Psoas muscle (tissue), 8 donors: ENCODE measurements around the gene ATP9A. TPM values are rescaled to one million over a fixed set of nuclear protein-coding genes. Genes with fewer than 3 reads are reported as not detected.
"Not testable (repeated sequence)": the region's sequence is repeated elsewhere in the genome, so short reads cannot be mapped to it uniquely, and the experiment has no call there.

Experiments
- ATAC-seq, 4 donors: fragments of 200-7000 bp; cut with Tn5 transposase; one replicate each; pipeline ENCODE4 v1.9.1; 2020; ENCODE audit warnings: moderate library complexity in 3 of 4, mild to moderate bottlenecking in 2 of 4
- DNase-seq, 2 donors: peaks; one replicate each; pipeline ENCODE4 v3.0.0-alpha.2; 2020
- H3K27ac ChIP-seq: fragments of 200-600 bp; one replicate; pipeline ENCODE4 v1.8.0; 2022
- H3K27me3 ChIP-seq, 3 donors: fragments of 200-600 bp in 1 of 3; one replicate each; pipeline versions ENCODE4 v1.6.1 to v1.8.0; 2013 to 2022; ENCODE audit warnings: low read length in 2 of 3, mild to moderate bottlenecking in 2 of 3, moderate library complexity in 1 of 3; ENCODE audit not compliant: insufficient read depth in 3 of 3
- H3K36me3 ChIP-seq, 2 donors: fragments of 200-600 bp in 1 of 2; one replicate each; pipeline versions ENCODE4 v1.6.1 to v1.8.0; 2013 to 2022; ENCODE audit warnings: low read depth in 1 of 2, mild to moderate bottlenecking in 1 of 2, moderate library complexity in 1 of 2; ENCODE audit not compliant: insufficient read depth in 1 of 2
- H3K4me1 ChIP-seq: fragments of 200-600 bp; one replicate; pipeline ENCODE4 v1.8.0; 2022
- H3K4me3 ChIP-seq: fragments of 200-600 bp; one replicate; pipeline ENCODE4 v1.8.0; 2022; ENCODE audit warnings: mild to moderate bottlenecking
- H3K9me3 ChIP-seq: fragments of 200-600 bp; one replicate; pipeline ENCODE4 v1.8.0; 2022
- WGBS, 3 donors: extraction: QIAGEN DNeasy Blood & Tissue Kit; methylation state at CpG; one replicate each; pipeline versions ENCODE4 v1.1.6 to v1.1.7; 2013; 5-methylcytosine and 5-hydroxymethylcytosine counted together
- intact Hi-C, 2 donors: fragments of 100-400 bp; cut with DNase I; formaldehyde crosslinking; loops; one replicate each; pipeline versions ENCODE4 v1.11.0 to v1.14.2; 2022
- polyA plus RNA-seq, 3 donors: library from polyadenylated mRNA; stranded (reverse); fragments of 200-250 nt; gene quantifications; one replicate each; pipeline ENCODE4 v1.2.3, GENCODE V29; 2013
- total RNA-seq, 4 donors: library from RNA; stranded (reverse); fragmentation: NEBNext Ultra II Directional in 2 of 4; extraction: Animal tissue kit (Norgen Biotek cat#: 25700) in 2 of 4; gene quantifications; one replicate each; pipeline versions ENCODE4 v1.2.1 to v1.2.4, GENCODE V29; 2021 to 2023
- TF ChIP-seq, protein P1 (sequence below): fragments of 200-600 bp; IDR thresholded peaks from one replicate; pipeline ENCODE4 v1.8.0; 2022; ENCODE audit warnings: antibody characterized with exemption
- donor health status: healthy with polysubstance abuse.
- donor health status: DM: no; HTN: no; CAD: no; lungs with moderate emphysema.
- donor health status: Bipolar disorder and iron deficiency.
- donor health status: healthy.
- donor health status: DM: yes; HTN: yes; CAD: no.
- donor health status: DM: no; HTN: no; CAD: no.
- donor health status: DM: no; HTN: no; CAD: no.
- donor health status: DM: yes; HTN: yes; CAD: no.

ATP9A gene
- total and polyA plus RNA-seq, 7 donors = 1.8 to 42.3 (median 17.2) TPM

- no peak for ATAC-seq
- WGBS, 3 donors = 85 to 97% (median 96%) methylated on average over 5 of the region's 5 CpGs
- H3K27me3 ChIP-seq = no peaks in the 10 kb centered on the region
Observed at GRCh38 chr20:51727872-51728271, 40.3 kb downstream of the ATP9A start.

GRCh38 chr20:51725584-51726176 is 42.5 kb downstream of the ATP9A start:
- intact Hi-C loops = no loop called here
- Histone ChIP-seq H3K27ac (no peak overlapping the region), H3K4me1 (no peaks in the 10 kb centered on the region), H3K4me3 (no peak overlapping the region), H3K36me3 (peaks cover 0 to 4% of the 10 kb centered on the region in 2 donors), H3K27me3 (no peaks in the 10 kb centered on the region), H3K9me3 (no peaks in the 10 kb centered on the region)
- no peak for DNase-seq
- TF ChIP-seq, protein P1, sequence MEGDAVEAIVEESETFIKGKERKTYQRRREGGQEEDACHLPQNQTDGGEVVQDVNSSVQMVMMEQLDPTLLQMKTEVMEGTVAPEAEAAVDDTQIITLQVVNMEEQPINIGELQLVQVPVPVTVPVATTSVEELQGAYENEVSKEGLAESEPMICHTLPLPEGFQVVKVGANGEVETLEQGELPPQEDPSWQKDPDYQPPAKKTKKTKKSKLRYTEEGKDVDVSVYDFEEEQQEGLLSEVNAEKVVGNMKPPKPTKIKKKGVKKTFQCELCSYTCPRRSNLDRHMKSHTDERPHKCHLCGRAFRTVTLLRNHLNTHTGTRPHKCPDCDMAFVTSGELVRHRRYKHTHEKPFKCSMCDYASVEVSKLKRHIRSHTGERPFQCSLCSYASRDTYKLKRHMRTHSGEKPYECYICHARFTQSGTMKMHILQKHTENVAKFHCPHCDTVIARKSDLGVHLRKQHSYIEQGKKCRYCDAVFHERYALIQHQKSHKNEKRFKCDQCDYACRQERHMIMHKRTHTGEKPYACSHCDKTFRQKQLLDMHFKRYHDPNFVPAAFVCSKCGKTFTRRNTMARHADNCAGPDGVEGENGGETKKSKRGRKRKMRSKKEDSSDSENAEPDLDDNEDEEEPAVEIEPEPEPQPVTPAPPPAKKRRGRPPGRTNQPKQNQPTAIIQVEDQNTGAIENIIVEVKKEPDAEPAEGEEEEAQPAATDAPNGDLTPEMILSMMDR = no peak
- WGBS, 3 donors = 94 to 95% (median 95%) methylated on average over 13 of the region's 13 CpGs
- ATAC-seq = no peak

More at GRCh38 chr20:51727872-51728271, 40.3 kb downstream of the ATP9A start:
- Histone ChIP-seq H3K4me1 (peaks cover 10% of the 10 kb centered on the region), H3K27ac (no peak overlapping the region), H3K4me3 (no peak overlapping the region), H3K36me3 (peaks cover 0 to 4% of the 10 kb centered on the region in 2 donors), H3K9me3 (no peaks in the 10 kb centered on the region)
- DNase-seq = no peak
- TF ChIP-seq, protein P1 = no peak
- intact Hi-C loops = no loop called here

DNA sequence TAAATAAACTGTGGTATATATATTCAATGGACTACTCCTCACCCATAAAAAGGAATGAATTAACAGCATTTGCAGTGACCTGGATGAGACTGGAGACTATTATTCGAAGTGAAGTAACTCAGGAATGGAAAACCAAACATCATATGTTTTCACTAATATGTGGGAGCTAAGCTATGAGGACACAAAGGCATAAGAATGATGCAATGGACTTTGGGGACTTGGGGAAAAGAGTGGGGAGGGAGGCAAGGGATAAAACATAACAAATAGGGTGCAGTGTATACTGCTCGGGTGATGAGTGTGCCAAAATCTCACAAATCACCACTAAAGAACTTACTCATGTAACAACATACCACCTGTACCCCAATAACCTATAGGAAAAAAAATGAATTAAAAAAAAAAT is 45.2 kb downstream of the ATP9A start:
- H3K9me3 ChIP-seq, H3K4me1 ChIP-seq, DNase-seq, H3K36me3 ChIP-seq, H3K27me3 ChIP-seq, H3K27ac ChIP-seq, intact Hi-C loops, H3K4me3 ChIP-seq, ATAC-seq: not testable (repeated sequence)
- WGBS, 3 donors = 89 to 92% (median 90%) methylated on average over 2 of the region's 2 CpGs

GRCh38 chr20:51722246-51722645 is 45.9 kb downstream of the ATP9A start:
- H3K9me3 ChIP-seq, intact Hi-C loops, H3K4me1 ChIP-seq, H3K27me3 ChIP-seq, H3K27ac ChIP-seq, H3K36me3 ChIP-seq, H3K4me3 ChIP-seq, ATAC-seq, DNase-seq: not testable (repeated sequence)
- WGBS, 3 donors = 90 to 93% (median 92%) methylated on average over 4 of the region's 4 CpGs

DNA sequence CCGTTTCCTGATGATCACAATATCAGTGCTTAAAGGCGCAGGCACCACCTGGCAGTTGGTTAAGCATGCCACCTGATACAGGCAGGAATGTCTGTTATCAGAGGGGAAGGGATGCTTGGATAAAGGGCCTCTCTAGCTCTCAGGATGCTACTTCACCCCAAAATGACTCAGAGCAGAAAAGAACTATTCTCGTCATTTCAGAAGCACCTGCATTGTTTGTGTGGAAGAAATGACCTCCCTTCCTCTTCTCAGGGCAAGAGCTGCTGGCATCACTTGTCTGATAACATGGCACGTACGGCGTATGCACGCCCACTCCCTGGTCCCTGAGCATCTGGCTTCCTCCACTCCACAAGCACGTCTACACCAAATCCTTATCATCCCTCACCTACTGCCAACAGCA is 47.3 kb downstream of the ATP9A start:
- intact Hi-C loops = no loop called here
- Histone ChIP-seq H3K27ac (no peak overlapping the region), H3K9me3 (no peaks in the 10 kb centered on the region), H3K36me3 (peaks cover 0 to 4% of the 10 kb centered on the region in 2 donors), H3K27me3 (no peaks in the 10 kb centered on the region), H3K4me1 (no peaks in the 10 kb centered on the region), H3K4me3 (no peak overlapping the region)
- TF ChIP-seq, protein P1 = no peak
- ATAC-seq (no peak), DNase-seq (no peak)
- WGBS, 3 donors = 86 to 95% (median 90%) methylated on average over 8 of the region's 8 CpGs

DNA sequence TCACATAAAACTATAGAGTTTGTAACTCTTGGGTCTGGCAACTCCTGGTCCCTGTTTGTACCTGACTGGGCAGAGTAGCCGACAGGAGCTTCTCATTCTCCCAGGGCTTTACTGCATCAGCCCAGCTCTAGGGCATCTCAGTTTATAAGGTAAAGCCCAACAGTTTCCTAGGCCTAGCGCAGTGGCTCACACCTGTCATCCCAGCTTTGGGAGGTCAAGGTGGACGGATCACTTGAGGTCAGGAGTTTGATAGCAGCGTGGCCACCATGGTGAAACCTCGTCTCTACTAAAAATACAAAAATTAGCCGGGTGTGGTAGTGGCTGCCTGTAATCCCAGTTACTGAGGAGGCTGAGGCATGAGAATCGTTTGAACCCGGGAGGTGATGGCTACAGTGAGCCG is 47.8 kb downstream of the ATP9A start:
- no peak overlapping the region for H3K4me3 ChIP-seq
- H3K27me3 ChIP-seq = no peaks in the 10 kb centered on the region
- H3K4me1 ChIP-seq = no peaks in the 10 kb centered on the region
- ATAC-seq = no peak
- TF ChIP-seq, protein P1 = no peak
- no peak overlapping the region for H3K27ac ChIP-seq
- H3K36me3 ChIP-seq = peaks cover 0 to 4% of the 10 kb centered on the region in 2 donors
- intact Hi-C loops = no loop called here
- no peaks in the 10 kb centered on the region for H3K9me3 ChIP-seq
- WGBS, 3 donors = 90 to 93% (median 91%) methylated on average over 9 of the region's 9 CpGs
- no peak for DNase-seq
